SK-N-SH treated with all-trans-retinoic acid at 6 μM for 48 hours (cell line): Measurements from ENCODE around the gene ADH1C.

ENCODE experiments used
- ATAC-seq: fragments of 200-7000 bp; cut with Tn5 transposase; 3 replicates; pipeline ENCODE4 v1.9.1; 2020; ENCODE audit warnings: mild to moderate bottlenecking, moderate library complexity
- BACH2 ChIP-seq: fragments of 250-450 bp; sonication (Bioruptor Pico); IDR thresholded peaks from 2 replicates; pipeline ENCODE4 v1.9.0; 2021; ENCODE audit warnings: mild to moderate bottlenecking, borderline replicate concordance
- CSDC2 ChIP-seq: fragments of 250-450 bp; sonication (Bioruptor Pico); IDR thresholded peaks from 2 replicates; pipeline ENCODE4 v1.5.0; 2020; ENCODE audit warnings: mild to moderate bottlenecking, moderate library complexity
- ESRRG ChIP-seq: fragments of 250-450 bp; sonication (Bioruptor Pico); IDR thresholded peaks from 2 replicates; pipeline ENCODE4 v1.6.1; 2021; ENCODE audit warnings: mild to moderate bottlenecking
- ISL1 ChIP-seq: fragments of 250-450 bp; sonication (Bioruptor Pico); IDR thresholded peaks from 2 replicates; pipeline ENCODE4 v2.1.2; 2022; ENCODE audit warnings: mild to moderate bottlenecking, moderate library complexity
- PPARA ChIP-seq: fragments of 250-450 bp; sonication (Bioruptor Pico); IDR thresholded peaks from 2 replicates; pipeline ENCODE4 v1.5.0; 2020; ENCODE audit warnings: mild to moderate bottlenecking, borderline replicate concordance
- RARB ChIP-seq: fragments of 250-450 bp; sonication (Bioruptor Pico); IDR thresholded peaks from 2 replicates; pipeline ENCODE4 v1.8.0; 2021; ENCODE audit warnings: mild to moderate bottlenecking, moderate library complexity
- SNAI2 ChIP-seq: fragments of 250-450 bp; sonication (Bioruptor Pico); IDR thresholded peaks from 2 replicates; pipeline ENCODE4 v1.5.0; 2020; ENCODE audit warnings: mild to moderate bottlenecking, moderate library complexity
- TCF4 ChIP-seq: fragments of 250-450 bp; sonication (Bioruptor Pico); IDR thresholded peaks from 2 replicates; pipeline ENCODE4 v1.8.0; 2021; ENCODE audit warnings: mild to moderate bottlenecking, moderate library complexity, borderline replicate concordance
- TOX ChIP-seq: fragments of 250-450 bp; sonication (Bioruptor Pico); IDR thresholded peaks from 2 replicates; pipeline ENCODE4 v1.8.0; 2021; ENCODE audit warnings: mild to moderate bottlenecking, moderate library complexity, borderline replicate concordance
- ZC3H10 ChIP-seq: fragments of 250-450 bp; sonication (Bioruptor Pico); IDR thresholded peaks from 2 replicates; pipeline ENCODE4 v1.5.1; 2021; ENCODE audit warnings: mild to moderate bottlenecking, moderate library complexity
- ZFP3 ChIP-seq: fragments of 250-450 bp; sonication (Bioruptor Pico); IDR thresholded peaks from 2 replicates; pipeline ENCODE4 v1.5.0; 2020; ENCODE audit warnings: mild to moderate bottlenecking, moderate library complexity
- ZFP30 ChIP-seq: fragments of 450-650 bp; formaldehyde crosslinking; IDR thresholded peaks from 2 replicates; pipeline ENCODE4 v1.5.0; 2022; ENCODE audit warnings: mild to moderate bottlenecking, moderate library complexity
- ZNF565 ChIP-seq: fragments of 450-650 bp; formaldehyde crosslinking; conservative IDR thresholded peaks from 2 replicates; pipeline ENCODE4 v1.5.0; 2020; ENCODE audit warnings: low read depth, mild to moderate bottlenecking, moderate library complexity
- ZNF70 ChIP-seq: fragments of 450-650 bp; formaldehyde crosslinking; IDR thresholded peaks from 2 replicates; pipeline ENCODE4 v1.5.0; 2020; ENCODE audit warnings: mild to moderate bottlenecking, moderate library complexity
- ZNF8 ChIP-seq: fragments of 450-650 bp; formaldehyde crosslinking; IDR thresholded peaks from 2 replicates; pipeline ENCODE4 v1.5.0; 2020; ENCODE audit warnings: mild to moderate bottlenecking, moderate library complexity
- TF ChIP-seq, protein P1 (sequence below): fragments of 250-450 bp; sonication (Bioruptor Pico); IDR thresholded peaks from 2 replicates; pipeline ENCODE4 v1.8.0; 2021; ENCODE audit warnings: low read depth, mild to moderate bottlenecking, moderate library complexity, borderline replicate concordance
- TF ChIP-seq, protein P2 (sequence below): fragments of 250-450 bp; sonication (Bioruptor Pico); IDR thresholded peaks from 2 replicates; pipeline ENCODE4 v1.5.0; 2020; ENCODE audit warnings: mild to moderate bottlenecking, moderate library complexity
- TF ChIP-seq, protein P3 (sequence below): fragments of 250-450 bp; sonication (Bioruptor Pico); IDR thresholded peaks from 2 replicates; pipeline ENCODE4 v1.8.0; 2020; ENCODE audit warnings: mild to moderate bottlenecking, moderate library complexity, borderline replicate concordance
- TF ChIP-seq, protein P4 (sequence below): fragments of 250-450 bp; sonication (Bioruptor Pico); IDR thresholded peaks from 2 replicates; pipeline ENCODE4 v1.5.1; 2021; ENCODE audit warnings: mild to moderate bottlenecking, moderate library complexity
- TF ChIP-seq, protein P5 (sequence below): fragments of 250-450 bp; sonication (Bioruptor Pico); IDR thresholded peaks from 2 replicates; pipeline ENCODE4 v1.5.1; 2020; ENCODE audit warnings: low read depth, mild to moderate bottlenecking, moderate library complexity

ADH1C gene

DNA sequence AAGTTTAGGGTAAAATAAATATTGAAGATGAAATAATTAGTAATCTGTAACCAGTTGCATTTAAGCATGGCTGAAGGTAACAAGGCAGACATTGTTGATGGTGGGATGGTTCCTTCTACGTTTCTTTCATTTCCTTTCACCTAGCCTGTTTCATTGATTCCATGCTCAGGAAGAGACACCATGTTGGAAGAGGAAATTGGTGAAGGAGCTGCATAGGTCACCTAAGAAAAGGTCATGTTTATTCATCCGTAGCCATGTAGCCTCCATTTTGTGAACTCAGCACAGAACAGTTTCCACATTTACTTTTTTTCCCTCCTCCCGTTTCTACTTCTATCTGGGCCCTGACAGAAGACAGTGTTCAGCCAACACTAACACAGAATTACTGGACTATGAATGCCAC, 35.2 kb downstream of the ADH1C start:
- TF ChIP-seq ZNF8 (CRISPR knock-in tag) (no peak), ZNF565 (no peak), TCF4 (CRISPR knock-in tag) (no peak), ZFP3 (CRISPR knock-in tag) (no peak), ZFP30 (CRISPR knock-in tag) (no peak), RARB (CRISPR knock-in tag) (no peak), ESRRG (no peak), TOX (no peak), BACH2 (CRISPR knock-in tag) (no peak), ISL1 (CRISPR knock-in tag) (no peak), SNAI2 (CRISPR knock-in tag) (no peak), CSDC2 (CRISPR knock-in tag) (no peak)
- TF ChIP-seq, protein P1, sequence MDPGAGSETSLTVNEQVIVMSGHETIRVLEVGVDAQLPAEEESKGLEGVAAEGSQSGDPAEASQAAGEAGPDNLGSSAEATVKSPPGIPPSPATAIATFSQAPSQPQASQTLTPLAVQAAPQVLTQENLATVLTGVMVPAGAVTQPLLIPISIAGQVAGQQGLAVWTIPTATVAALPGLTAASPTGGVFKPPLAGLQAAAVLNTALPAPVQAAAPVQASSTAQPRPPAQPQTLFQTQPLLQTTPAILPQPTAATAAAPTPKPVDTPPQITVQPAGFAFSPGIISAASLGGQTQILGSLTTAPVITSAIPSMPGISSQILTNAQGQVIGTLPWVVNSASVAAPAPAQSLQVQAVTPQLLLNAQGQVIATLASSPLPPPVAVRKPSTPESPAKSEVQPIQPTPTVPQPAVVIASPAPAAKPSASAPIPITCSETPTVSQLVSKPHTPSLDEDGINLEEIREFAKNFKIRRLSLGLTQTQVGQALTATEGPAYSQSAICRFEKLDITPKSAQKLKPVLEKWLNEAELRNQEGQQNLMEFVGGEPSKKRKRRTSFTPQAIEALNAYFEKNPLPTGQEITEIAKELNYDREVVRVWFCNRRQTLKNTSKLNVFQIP (CRISPR knock-in tag) = no peak
- TF ChIP-seq, protein P2, sequence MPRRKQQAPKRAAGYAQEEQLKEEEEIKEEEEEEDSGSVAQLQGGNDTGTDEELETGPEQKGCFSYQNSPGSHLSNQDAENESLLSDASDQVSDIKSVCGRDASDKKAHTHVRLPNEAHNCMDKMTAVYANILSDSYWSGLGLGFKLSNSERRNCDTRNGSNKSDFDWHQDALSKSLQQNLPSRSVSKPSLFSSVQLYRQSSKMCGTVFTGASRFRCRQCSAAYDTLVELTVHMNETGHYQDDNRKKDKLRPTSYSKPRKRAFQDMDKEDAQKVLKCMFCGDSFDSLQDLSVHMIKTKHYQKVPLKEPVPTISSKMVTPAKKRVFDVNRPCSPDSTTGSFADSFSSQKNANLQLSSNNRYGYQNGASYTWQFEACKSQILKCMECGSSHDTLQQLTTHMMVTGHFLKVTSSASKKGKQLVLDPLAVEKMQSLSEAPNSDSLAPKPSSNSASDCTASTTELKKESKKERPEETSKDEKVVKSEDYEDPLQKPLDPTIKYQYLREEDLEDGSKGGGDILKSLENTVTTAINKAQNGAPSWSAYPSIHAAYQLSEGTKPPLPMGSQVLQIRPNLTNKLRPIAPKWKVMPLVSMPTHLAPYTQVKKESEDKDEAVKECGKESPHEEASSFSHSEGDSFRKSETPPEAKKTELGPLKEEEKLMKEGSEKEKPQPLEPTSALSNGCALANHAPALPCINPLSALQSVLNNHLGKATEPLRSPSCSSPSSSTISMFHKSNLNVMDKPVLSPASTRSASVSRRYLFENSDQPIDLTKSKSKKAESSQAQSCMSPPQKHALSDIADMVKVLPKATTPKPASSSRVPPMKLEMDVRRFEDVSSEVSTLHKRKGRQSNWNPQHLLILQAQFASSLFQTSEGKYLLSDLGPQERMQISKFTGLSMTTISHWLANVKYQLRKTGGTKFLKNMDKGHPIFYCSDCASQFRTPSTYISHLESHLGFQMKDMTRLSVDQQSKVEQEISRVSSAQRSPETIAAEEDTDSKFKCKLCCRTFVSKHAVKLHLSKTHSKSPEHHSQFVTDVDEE (CRISPR knock-in tag) = no peak
- TF ChIP-seq, protein P3, sequence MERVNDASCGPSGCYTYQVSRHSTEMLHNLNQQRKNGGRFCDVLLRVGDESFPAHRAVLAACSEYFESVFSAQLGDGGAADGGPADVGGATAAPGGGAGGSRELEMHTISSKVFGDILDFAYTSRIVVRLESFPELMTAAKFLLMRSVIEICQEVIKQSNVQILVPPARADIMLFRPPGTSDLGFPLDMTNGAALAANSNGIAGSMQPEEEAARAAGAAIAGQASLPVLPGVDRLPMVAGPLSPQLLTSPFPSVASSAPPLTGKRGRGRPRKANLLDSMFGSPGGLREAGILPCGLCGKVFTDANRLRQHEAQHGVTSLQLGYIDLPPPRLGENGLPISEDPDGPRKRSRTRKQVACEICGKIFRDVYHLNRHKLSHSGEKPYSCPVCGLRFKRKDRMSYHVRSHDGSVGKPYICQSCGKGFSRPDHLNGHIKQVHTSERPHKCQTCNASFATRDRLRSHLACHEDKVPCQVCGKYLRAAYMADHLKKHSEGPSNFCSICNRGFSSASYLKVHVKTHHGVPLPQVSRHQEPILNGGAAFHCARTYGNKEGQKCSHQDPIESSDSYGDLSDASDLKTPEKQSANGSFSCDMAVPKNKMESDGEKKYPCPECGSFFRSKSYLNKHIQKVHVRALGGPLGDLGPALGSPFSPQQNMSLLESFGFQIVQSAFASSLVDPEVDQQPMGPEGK = no peak
- TF ChIP-seq, protein P4, sequence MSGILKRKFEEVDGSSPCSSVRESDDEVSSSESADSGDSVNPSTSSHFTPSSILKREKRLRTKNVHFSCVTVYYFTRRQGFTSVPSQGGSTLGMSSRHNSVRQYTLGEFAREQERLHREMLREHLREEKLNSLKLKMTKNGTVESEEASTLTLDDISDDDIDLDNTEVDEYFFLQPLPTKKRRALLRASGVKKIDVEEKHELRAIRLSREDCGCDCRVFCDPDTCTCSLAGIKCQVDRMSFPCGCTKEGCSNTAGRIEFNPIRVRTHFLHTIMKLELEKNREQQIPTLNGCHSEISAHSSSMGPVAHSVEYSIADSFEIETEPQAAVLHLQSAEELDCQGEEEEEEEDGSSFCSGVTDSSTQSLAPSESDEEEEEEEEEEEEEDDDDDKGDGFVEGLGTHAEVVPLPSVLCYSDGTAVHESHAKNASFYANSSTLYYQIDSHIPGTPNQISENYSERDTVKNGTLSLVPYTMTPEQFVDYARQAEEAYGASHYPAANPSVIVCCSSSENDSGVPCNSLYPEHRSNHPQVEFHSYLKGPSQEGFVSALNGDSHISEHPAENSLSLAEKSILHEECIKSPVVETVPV (CRISPR knock-in tag) = no peak
- TF ChIP-seq, protein P5, sequence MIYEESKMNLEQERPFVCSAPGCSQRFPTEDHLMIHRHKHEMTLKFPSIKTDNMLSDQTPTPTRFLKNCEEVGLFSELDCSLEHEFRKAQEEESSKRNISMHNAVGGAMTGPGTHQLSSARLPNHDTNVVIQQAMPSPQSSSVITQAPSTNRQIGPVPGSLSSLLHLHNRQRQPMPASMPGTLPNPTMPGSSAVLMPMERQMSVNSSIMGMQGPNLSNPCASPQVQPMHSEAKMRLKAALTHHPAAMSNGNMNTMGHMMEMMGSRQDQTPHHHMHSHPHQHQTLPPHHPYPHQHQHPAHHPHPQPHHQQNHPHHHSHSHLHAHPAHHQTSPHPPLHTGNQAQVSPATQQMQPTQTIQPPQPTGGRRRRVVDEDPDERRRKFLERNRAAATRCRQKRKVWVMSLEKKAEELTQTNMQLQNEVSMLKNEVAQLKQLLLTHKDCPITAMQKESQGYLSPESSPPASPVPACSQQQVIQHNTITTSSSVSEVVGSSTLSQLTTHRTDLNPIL (CRISPR knock-in tag) = no peak

DNA sequence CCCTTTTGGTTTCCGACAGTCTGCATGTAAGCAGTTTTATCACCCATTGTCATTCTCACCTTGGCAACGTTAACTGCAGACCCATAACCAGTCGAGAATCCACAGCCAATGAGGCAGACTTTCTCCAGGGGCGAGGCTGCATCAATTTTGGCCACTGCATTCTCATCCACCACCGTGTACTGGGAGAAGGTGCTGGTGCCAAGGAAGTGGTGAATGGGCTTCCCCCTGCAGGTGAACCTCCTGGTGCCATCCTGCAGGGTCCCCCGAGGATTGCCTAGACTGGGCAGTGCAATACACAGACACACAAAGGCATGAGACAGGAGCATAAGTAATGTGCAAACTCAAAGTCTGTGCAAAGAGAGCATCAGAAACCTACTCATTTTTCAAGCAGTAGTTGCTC, 36.7 kb downstream of the ADH1C start:
- TF ChIP-seq ESRRG = no peak
- TF ChIP-seq, protein P4 (CRISPR knock-in tag) = no peak
- TF ChIP-seq SNAI2 (CRISPR knock-in tag) = no peak
- TF ChIP-seq, protein P5 (CRISPR knock-in tag) = no peak
- no peak for ATAC-seq

More for the DNA sequence above, 35.2 kb downstream of the ADH1C start:
- ATAC-seq = no peak

DNA sequence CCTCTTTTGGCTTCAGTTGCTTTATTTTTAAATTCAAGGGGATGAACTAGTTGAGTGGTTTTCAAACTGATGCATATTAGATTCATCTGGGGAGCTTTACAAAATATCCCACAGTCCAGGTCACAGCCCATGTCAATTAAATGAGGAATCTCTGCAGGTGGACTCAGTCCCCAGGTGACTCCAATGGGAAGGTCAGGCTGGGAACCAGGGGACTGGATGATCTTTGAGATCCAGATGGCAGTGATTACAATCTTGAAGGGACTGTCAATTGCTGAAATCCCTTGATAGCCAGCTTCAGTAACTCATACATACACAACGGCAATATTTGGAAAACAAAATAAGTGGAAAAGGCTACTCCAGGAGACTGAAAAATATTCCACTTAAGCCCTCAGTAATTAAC, 38.3 kb downstream of the ADH1C start:
- no peak for ATAC-seq
- TF ChIP-seq BACH2 (CRISPR knock-in tag) (no peak), PPARA (CRISPR knock-in tag) (no peak), ZC3H10 (CRISPR knock-in tag) (no peak), ZNF70 (no peak), ZFP3 (CRISPR knock-in tag) (no peak), CSDC2 (CRISPR knock-in tag) (no peak), RARB (CRISPR knock-in tag) (no peak), ZFP30 (CRISPR knock-in tag) (no peak), ZNF565 (no peak), ZNF8 (CRISPR knock-in tag) (no peak)
- TF ChIP-seq, protein P1 (CRISPR knock-in tag) = no peak
- TF ChIP-seq, protein P4 (CRISPR knock-in tag) = no peak
